ENCODE data around the gene PIK3C2G. TPM values are rescaled to one million over a fixed set of nuclear protein-coding genes. Genes with fewer than 3 reads are reported as not detected.

Gene PIK3C2G
- total and polyA plus RNA-seq, 2 of the 13 experiments (the other 11 are each of a cell fraction or from before 2014, with no cell fraction given) = not detected

GRCh38 chr12:18242380-18243089 is 18.8 kb upstream of the PIK3C2G start (continued):
- TF ChIP-seq DRAP1 (CRISPR knock-in tag; IDR thresholded peaks at IDR 0.05) (no peak), HCFC1 (IDR thresholded peaks at IDR 0.05; ENCODE audit: low read depth, low read length) (no peak), FOXP4 (CRISPR knock-in tag; IDR thresholded peaks at IDR 0.05) (peak; percentile 78), SOX6 (IDR thresholded peaks at IDR 0.05) (no peak), SOX6 (CRISPR knock-in tag; IDR thresholded peaks at IDR 0.05) (peak; percentile 59; the same call in 1 of the 2 replicates), USF2 (IDR thresholded peaks at IDR 0.05; ENCODE audit: low read depth, low read length) (no peak), USF2 (CRISPR knock-in tag; IDR thresholded peaks at IDR 0.05; ENCODE audit: borderline replicate concordance) (no peak), ZMYM4 (CRISPR knock-in tag; IDR thresholded peaks at IDR 0.05) (peak; percentile 38; the same call in 1 of the 2 replicates), ZBTB43 (CRISPR knock-in tag; conservative IDR thresholded peaks at IDR 0.05) (no peak), SIN3A (IDR thresholded peaks at IDR 0.05; ENCODE audit: borderline replicate concordance, low read depth, low read length) (no peak), FLYWCH1 (CRISPR knock-in tag; IDR thresholded peaks at IDR 0.05) (no peak), GATA4 (IDR thresholded peaks at IDR 0.05; ENCODE audit: borderline replicate concordance, low read depth) (peak; percentile 79; the same call in 1 of the 2 replicates), JUN (CRISPR knock-in tag; IDR thresholded peaks at IDR 0.05) (no peak), CEBPG (CRISPR knock-in tag; IDR thresholded peaks at IDR 0.05) (0 out of 2 replicates have a peak, but pooled peaks have one; percentile 26), SNAPC5 (CRISPR knock-in tag; IDR thresholded peaks at IDR 0.05; ENCODE audit: borderline replicate concordance) (no peak), MLXIP (CRISPR knock-in tag; IDR thresholded peaks at IDR 0.05; ENCODE audit: borderline replicate concordance) (no peak), ZNF747 (CRISPR knock-in tag; IDR thresholded peaks at IDR 0.05; ENCODE audit: borderline replicate concordance) (no peak), SOX13 (IDR thresholded peaks at IDR 0.05) (no peak), SOX13 (CRISPR knock-in tag; conservative IDR thresholded peaks at IDR 0.05 in 1 of 2, IDR thresholded peaks at IDR 0.05 in 1 of 2) (peak in 1 of 2 experiments; percentile 68; a peak in 2 of 4 replicates), REL (CRISPR knock-in tag; conservative IDR thresholded peaks at IDR 0.05) (no peak), RARG (CRISPR knock-in tag; IDR thresholded peaks at IDR 0.05; ENCODE audit: low read depth) (no peak)
